Measurements from ENCODE around the gene SH3RF3. TPM values are rescaled to one million over a fixed set of nuclear protein-coding genes. Genes with fewer than 3 reads are reported as not detected.

Gene SH3RF3
- total RNA-seq, 1 experiment from 2014 or later, result 1.0 TPM

DNA sequence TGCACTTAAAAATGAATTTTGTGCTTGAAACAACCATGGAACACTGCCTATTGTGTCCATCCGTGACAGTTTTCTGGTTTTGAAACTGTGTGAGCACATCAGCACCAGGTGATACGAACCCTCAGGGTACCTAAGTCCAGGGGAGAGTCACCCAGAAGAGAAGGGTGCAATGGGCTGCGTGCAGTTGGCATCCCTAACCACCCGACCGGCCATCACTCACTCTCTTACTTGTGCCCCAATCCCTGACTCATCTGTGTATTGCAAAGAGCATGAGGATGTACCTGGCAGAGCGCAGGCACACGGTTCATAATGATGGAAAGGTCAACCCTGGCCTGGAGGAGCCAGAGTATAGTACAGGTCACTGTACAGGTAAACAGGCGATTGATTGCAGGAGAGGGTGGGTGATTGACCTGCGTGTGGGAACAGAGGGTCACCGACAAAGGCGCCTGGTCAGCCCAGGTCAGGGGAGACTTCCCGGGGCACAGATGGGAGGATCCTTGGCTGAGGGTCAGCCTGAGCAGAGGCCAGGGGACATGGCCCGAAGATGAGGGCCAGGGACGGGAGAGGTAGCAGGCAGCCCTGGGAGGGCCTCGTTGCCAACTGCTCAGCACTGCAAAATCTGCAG, 324.5 kb downstream of the SH3RF3 start (continued):
- TF ChIP-seq, protein P1, sequence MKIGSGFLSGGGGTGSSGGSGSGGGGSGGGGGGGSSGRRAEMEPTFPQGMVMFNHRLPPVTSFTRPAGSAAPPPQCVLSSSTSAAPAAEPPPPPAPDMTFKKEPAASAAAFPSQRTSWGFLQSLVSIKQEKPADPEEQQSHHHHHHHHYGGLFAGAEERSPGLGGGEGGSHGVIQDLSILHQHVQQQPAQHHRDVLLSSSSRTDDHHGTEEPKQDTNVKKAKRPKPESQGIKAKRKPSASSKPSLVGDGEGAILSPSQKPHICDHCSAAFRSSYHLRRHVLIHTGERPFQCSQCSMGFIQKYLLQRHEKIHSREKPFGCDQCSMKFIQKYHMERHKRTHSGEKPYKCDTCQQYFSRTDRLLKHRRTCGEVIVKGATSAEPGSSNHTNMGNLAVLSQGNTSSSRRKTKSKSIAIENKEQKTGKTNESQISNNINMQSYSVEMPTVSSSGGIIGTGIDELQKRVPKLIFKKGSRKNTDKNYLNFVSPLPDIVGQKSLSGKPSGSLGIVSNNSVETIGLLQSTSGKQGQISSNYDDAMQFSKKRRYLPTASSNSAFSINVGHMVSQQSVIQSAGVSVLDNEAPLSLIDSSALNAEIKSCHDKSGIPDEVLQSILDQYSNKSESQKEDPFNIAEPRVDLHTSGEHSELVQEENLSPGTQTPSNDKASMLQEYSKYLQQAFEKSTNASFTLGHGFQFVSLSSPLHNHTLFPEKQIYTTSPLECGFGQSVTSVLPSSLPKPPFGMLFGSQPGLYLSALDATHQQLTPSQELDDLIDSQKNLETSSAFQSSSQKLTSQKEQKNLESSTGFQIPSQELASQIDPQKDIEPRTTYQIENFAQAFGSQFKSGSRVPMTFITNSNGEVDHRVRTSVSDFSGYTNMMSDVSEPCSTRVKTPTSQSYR (CRISPR knock-in tag; IDR thresholded peaks at IDR 0.05), result no peak
- TF ChIP-seq SOX15 (CRISPR knock-in tag; IDR thresholded peaks at IDR 0.05) (no peak), GRHL2 (CRISPR knock-in tag; IDR thresholded peaks at IDR 0.05; ENCODE audit: insufficient replicate concordance, severe bottlenecking) (no peak), SMAD4 (CRISPR knock-in tag; IDR thresholded peaks at IDR 0.05) (no peak), KAT7 (CRISPR knock-in tag; IDR thresholded peaks at IDR 0.05; ENCODE audit: borderline replicate concordance) (no peak), TCF7 (CRISPR knock-in tag; IDR thresholded peaks at IDR 0.05; ENCODE audit: low read depth) (no peak), ZNF138 (CRISPR knock-in tag; conservative IDR thresholded peaks at IDR 0.05) (no peak), ZBTB21 (CRISPR knock-in tag; IDR thresholded peaks at IDR 0.05; ENCODE audit: borderline replicate concordance) (no peak)
- TF ChIP-seq, protein P2, sequence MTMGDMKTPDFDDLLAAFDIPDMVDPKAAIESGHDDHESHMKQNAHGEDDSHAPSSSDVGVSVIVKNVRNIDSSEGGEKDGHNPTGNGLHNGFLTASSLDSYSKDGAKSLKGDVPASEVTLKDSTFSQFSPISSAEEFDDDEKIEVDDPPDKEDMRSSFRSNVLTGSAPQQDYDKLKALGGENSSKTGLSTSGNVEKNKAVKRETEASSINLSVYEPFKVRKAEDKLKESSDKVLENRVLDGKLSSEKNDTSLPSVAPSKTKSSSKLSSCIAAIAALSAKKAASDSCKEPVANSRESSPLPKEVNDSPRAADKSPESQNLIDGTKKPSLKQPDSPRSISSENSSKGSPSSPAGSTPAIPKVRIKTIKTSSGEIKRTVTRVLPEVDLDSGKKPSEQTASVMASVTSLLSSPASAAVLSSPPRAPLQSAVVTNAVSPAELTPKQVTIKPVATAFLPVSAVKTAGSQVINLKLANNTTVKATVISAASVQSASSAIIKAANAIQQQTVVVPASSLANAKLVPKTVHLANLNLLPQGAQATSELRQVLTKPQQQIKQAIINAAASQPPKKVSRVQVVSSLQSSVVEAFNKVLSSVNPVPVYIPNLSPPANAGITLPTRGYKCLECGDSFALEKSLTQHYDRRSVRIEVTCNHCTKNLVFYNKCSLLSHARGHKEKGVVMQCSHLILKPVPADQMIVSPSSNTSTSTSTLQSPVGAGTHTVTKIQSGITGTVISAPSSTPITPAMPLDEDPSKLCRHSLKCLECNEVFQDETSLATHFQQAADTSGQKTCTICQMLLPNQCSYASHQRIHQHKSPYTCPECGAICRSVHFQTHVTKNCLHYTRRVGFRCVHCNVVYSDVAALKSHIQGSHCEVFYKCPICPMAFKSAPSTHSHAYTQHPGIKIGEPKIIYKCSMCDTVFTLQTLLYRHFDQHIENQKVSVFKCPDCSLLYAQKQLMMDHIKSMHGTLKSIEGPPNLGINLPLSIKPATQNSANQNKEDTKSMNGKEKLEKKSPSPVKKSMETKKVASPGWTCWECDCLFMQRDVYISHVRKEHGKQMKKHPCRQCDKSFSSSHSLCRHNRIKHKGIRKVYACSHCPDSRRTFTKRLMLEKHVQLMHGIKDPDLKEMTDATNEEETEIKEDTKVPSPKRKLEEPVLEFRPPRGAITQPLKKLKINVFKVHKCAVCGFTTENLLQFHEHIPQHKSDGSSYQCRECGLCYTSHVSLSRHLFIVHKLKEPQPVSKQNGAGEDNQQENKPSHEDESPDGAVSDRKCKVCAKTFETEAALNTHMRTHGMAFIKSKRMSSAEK (CRISPR knock-in tag; IDR thresholded peaks at IDR 0.05; ENCODE audit: borderline replicate concordance), result no peak
- TF ChIP-seq, protein P3, sequence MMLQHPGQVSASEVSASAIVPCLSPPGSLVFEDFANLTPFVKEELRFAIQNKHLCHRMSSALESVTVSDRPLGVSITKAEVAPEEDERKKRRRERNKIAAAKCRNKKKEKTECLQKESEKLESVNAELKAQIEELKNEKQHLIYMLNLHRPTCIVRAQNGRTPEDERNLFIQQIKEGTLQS (CRISPR knock-in tag; conservative IDR thresholded peaks at IDR 0.05), result no peak
- TF ChIP-seq, protein P4, sequence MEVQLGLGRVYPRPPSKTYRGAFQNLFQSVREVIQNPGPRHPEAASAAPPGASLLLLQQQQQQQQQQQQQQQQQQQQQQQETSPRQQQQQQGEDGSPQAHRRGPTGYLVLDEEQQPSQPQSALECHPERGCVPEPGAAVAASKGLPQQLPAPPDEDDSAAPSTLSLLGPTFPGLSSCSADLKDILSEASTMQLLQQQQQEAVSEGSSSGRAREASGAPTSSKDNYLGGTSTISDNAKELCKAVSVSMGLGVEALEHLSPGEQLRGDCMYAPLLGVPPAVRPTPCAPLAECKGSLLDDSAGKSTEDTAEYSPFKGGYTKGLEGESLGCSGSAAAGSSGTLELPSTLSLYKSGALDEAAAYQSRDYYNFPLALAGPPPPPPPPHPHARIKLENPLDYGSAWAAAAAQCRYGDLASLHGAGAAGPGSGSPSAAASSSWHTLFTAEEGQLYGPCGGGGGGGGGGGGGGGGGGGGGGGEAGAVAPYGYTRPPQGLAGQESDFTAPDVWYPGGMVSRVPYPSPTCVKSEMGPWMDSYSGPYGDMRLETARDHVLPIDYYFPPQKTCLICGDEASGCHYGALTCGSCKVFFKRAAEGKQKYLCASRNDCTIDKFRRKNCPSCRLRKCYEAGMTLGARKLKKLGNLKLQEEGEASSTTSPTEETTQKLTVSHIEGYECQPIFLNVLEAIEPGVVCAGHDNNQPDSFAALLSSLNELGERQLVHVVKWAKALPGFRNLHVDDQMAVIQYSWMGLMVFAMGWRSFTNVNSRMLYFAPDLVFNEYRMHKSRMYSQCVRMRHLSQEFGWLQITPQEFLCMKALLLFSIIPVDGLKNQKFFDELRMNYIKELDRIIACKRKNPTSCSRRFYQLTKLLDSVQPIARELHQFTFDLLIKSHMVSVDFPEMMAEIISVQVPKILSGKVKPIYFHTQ (CRISPR knock-in tag; IDR thresholded peaks at IDR 0.05), result no peak

DNA sequence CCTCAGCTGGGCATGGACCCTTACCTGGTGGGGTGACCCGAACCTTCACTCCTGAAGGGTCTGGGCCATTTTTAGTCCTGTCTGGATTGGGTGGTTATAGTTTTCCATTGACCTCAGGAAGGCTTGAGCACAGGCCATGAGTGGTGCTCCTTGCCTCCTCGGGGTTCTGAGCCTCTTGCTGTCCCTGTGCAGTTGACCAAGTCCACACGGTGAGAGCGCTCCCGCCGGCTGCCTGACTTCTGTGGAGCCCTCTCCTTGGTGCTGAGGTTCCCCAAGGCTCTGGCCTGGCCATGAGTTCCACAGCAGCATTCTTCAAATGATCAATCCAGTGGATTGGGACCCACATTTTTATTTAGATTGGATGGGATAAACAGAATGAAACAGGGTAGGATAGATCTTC, 325.3 kb downstream of the SH3RF3 start:
- ATAC-seq (no peak), DNase-seq (ENCODE audit: low spot score) (no peak)
- ChIA-PET CTCF (no interaction called here), POLR2A (no interaction called here)
- no peak overlapping the region for H3K27ac Mint-ChIP-seq
- no peaks in the 10 kb centered on the region for H3K9me3 Mint-ChIP-seq
- no peak overlapping the region for H3K4me3 Mint-ChIP-seq
- no peaks in the 10 kb centered on the region for H3K27me3 Mint-ChIP-seq (ENCODE audit: low read depth)
- no peaks in the 10 kb centered on the region for H3K36me3 Mint-ChIP-seq
- no peaks in the 10 kb centered on the region for H3K4me1 Mint-ChIP-seq
- TF ChIP-seq, protein P5, sequence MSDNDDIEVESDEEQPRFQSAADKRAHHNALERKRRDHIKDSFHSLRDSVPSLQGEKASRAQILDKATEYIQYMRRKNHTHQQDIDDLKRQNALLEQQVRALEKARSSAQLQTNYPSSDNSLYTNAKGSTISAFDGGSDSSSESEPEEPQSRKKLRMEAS (CRISPR knock-in tag; IDR thresholded peaks at IDR 0.05), result no peak
- TF ChIP-seq GABPB1 (CRISPR knock-in tag; IDR thresholded peaks at IDR 0.05) (no peak), CBFB (CRISPR knock-in tag; IDR thresholded peaks at IDR 0.05; ENCODE audit: low read depth) (no peak), SMAD3 (CRISPR knock-in tag; IDR thresholded peaks at IDR 0.05; ENCODE audit: borderline replicate concordance) (no peak), SMAD4 (CRISPR knock-in tag; IDR thresholded peaks at IDR 0.05) (no peak), NR2C2 (CRISPR knock-in tag; IDR thresholded peaks at IDR 0.05) (no peak), ESRRA (CRISPR knock-in tag; IDR thresholded peaks at IDR 0.05; ENCODE audit: borderline replicate concordance) (no peak), ETV6 (CRISPR knock-in tag; IDR thresholded peaks at IDR 0.05) (no peak), ZNF219 (CRISPR knock-in tag; IDR thresholded peaks at IDR 0.05; ENCODE audit: borderline replicate concordance) (no peak), FOXJ3 (CRISPR knock-in tag; IDR thresholded peaks at IDR 0.05; ENCODE audit: borderline replicate concordance) (no peak), MXD4 (CRISPR knock-in tag; IDR thresholded peaks at IDR 0.05; ENCODE audit: borderline replicate concordance) (no peak)
- TF ChIP-seq, protein P4 (CRISPR knock-in tag; IDR thresholded peaks at IDR 0.05), result no peak

Data from WTC11 (cell line).